ENCODE results near the gene GZMH.

DNA sequence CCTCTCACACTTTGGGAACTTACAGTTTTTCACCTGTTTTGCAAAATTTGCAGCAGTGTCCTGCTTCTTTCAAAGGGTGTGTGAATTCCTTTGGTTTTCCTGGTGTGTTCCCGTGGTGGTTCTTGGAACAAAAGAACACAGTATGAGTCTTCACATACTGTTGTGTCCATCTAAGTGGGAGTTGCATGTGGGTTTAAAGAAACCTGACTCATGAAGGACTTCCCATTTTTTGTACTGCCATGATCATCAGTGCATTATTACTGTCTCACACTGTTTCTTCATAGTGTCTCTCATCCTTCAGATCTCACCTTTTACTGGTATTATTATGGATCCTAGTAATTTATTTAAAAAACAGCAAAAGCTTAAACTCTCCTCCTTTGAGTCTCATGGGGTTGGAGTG lies 3.8 kb upstream of the GZMH start:
- TF ChIP-seq RAD21 (IDR thresholded peaks at IDR 0.05; ENCODE audit: low read length) = no peak
- TF ChIP-seq, protein P1, sequence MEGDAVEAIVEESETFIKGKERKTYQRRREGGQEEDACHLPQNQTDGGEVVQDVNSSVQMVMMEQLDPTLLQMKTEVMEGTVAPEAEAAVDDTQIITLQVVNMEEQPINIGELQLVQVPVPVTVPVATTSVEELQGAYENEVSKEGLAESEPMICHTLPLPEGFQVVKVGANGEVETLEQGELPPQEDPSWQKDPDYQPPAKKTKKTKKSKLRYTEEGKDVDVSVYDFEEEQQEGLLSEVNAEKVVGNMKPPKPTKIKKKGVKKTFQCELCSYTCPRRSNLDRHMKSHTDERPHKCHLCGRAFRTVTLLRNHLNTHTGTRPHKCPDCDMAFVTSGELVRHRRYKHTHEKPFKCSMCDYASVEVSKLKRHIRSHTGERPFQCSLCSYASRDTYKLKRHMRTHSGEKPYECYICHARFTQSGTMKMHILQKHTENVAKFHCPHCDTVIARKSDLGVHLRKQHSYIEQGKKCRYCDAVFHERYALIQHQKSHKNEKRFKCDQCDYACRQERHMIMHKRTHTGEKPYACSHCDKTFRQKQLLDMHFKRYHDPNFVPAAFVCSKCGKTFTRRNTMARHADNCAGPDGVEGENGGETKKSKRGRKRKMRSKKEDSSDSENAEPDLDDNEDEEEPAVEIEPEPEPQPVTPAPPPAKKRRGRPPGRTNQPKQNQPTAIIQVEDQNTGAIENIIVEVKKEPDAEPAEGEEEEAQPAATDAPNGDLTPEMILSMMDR (conservative IDR thresholded peaks at IDR 0.05; ENCODE audit: low read depth, low read length) = no peak
- no peak for TF ChIP-seq POLR2A (IDR thresholded peaks at IDR 0.05; ENCODE audit: low read depth, low read length)
- no peak for TF ChIP-seq BHLHE40 (IDR thresholded peaks at IDR 0.05; ENCODE audit: low read depth, low read length)
- no peak for TF ChIP-seq NFE2L2 (IDR thresholded peaks at IDR 0.05; ENCODE audit: low read depth, low read length)
- TF ChIP-seq MAZ (IDR thresholded peaks at IDR 0.05; ENCODE audit: borderline replicate concordance, low read depth, low read length) = no peak
- TF ChIP-seq, protein P2, sequence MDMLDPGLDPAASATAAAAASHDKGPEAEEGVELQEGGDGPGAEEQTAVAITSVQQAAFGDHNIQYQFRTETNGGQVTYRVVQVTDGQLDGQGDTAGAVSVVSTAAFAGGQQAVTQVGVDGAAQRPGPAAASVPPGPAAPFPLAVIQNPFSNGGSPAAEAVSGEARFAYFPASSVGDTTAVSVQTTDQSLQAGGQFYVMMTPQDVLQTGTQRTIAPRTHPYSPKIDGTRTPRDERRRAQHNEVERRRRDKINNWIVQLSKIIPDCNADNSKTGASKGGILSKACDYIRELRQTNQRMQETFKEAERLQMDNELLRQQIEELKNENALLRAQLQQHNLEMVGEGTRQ (IDR thresholded peaks at IDR 0.05; ENCODE audit: low read depth, low read length) = no peak
- TF ChIP-seq FOS (IDR thresholded peaks at IDR 0.05; ENCODE audit: low read depth, low read length) = no peak
- no peak for TF ChIP-seq SMC3 (IDR thresholded peaks at IDR 0.05; ENCODE audit: low read depth, low read length)
- TF ChIP-seq MXI1 (IDR thresholded peaks at IDR 0.05; ENCODE audit: borderline replicate concordance, low read depth, low read length) = no peak
- TF ChIP-seq CHD1 (IDR thresholded peaks at IDR 0.05; ENCODE audit: low read depth, low read length) = no peak
- TF ChIP-seq RFX5 (IDR thresholded peaks at IDR 0.05; ENCODE audit: low read depth, low read length) = no peak
- no peak for TF ChIP-seq MAFK (IDR thresholded peaks at IDR 0.05; ENCODE audit: low read depth, low read length)
- TF ChIP-seq, protein P3, sequence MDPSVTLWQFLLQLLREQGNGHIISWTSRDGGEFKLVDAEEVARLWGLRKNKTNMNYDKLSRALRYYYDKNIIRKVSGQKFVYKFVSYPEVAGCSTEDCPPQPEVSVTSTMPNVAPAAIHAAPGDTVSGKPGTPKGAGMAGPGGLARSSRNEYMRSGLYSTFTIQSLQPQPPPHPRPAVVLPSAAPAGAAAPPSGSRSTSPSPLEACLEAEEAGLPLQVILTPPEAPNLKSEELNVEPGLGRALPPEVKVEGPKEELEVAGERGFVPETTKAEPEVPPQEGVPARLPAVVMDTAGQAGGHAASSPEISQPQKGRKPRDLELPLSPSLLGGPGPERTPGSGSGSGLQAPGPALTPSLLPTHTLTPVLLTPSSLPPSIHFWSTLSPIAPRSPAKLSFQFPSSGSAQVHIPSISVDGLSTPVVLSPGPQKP (IDR thresholded peaks at IDR 0.05; ENCODE audit: borderline replicate concordance, low read depth, low read length) = no peak

All from IMR-90 (cell line).